BLaER1 treated with 17β-estradiol and CSF1 and Interleukin-3, amounts not matched to agents 10 nM and 100 nM (cell line): ENCODE data around the gene CLCN6.
A peak's percentile ranks its signal among the peaks of the same experiment; 100 is the strongest.

ENCODE experiments used
- H3K27ac ChIP-seq, 11 experiments: shearing (Covaris generic); formaldehyde crosslinking; 2 replicates each; pipeline ENCODE4 v1.8.1; 2022
- H3K27me3 ChIP-seq, 11 experiments: shearing (Covaris generic); formaldehyde crosslinking; 2 replicates each; pipeline ENCODE4 v1.8.1; 2022
- H3K36me3 ChIP-seq, 11 experiments: shearing (Covaris generic); formaldehyde crosslinking; 2 replicates each; pipeline ENCODE4 v1.8.1; 2022
- H3K4me1 ChIP-seq, 10 experiments: shearing (Covaris generic); formaldehyde crosslinking; 2 replicates each; pipeline ENCODE4 v1.8.1; 2022
- H3K4me2 ChIP-seq, 11 experiments: shearing (Covaris generic); formaldehyde crosslinking; 2 replicates each; pipeline ENCODE4 v1.8.1; 2022
- H3K4me3 ChIP-seq, 10 experiments: shearing (Covaris generic); formaldehyde crosslinking; 2 replicates each; pipeline ENCODE4 v1.8.1; 2022
- H3K9ac ChIP-seq, 11 experiments: shearing (Covaris generic); formaldehyde crosslinking; 2 replicates each; pipeline ENCODE4 v1.8.1; 2022
- H3K9me3 ChIP-seq, 11 experiments: shearing (Covaris generic); formaldehyde crosslinking; replicated peaks in 1 of 11; 2 replicates each; pipeline ENCODE4 v1.8.1; 2022
- H4K20me1 ChIP-seq, 11 experiments: shearing (Covaris generic); formaldehyde crosslinking; 2 replicates each; pipeline ENCODE4 v1.8.1; 2022
- Cebpa-rat ChIP-seq, 11 experiments: shearing (Covaris generic); IDR thresholded peaks; 2 replicates each; pipeline ENCODE4 v1.8.1; 2022

Gene CLCN6

DNA sequence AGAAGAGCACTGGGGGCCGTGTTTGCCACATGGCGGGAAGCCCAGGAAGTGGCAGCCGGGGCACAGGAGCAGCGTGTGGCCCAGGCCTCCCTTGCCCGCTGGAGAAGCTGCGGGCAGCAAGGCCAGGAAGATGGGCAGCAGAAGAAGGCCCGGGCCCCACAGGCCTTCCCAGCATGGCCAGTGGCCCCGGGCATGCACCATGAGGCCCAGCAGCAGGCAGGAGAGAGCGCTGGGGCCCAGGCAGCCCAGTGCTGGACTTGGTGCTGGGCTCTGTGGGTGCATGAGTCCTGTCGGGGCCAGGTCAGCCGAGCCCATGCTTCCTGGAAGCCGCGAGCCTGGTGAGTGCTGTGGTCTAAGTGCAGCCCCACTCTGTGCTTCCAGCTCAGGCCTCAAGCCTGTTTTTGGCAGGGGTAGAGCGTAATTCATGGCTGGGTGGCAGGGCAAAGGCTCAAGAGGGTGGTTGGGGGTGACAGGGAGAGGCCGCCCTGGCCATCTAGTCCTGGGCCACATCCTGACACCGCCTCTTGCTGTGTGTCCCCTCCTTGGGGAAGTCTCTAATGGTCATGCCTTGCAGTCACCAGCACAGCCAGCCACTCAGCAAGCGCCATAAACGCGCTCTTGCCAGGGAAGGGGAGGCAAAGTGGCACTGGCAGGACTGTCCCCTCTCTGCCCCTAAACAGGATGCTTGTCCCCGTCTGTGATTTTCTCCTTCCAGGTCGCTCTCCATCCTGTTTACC is 21.6 kb upstream of the CLCN6 start:
- H3K9me3 ChIP-seq: no peaks in the 10 kb centered on the region
- H3K4me1 ChIP-seq: peaks cover 38 to 62% (median 54%) of the 10 kb centered on the region in 10 experiments
- TF ChIP-seq Cebpa-rat (IDR thresholded peaks at IDR 0.05): no peak
- H4K20me1 ChIP-seq: no peaks in the 10 kb centered on the region
- no peaks in the 10 kb centered on the region for H3K27me3 ChIP-seq
- peak overlapping the region in 10 of 11 experiments; percentile 19 to 59 (median 42); a peak in 17 of 22 replicates for H3K27ac ChIP-seq
- H3K4me3 ChIP-seq: no peak overlapping the region
- peak overlapping the region; percentile 53 to 96 (median 68) for H3K4me2 ChIP-seq
- H3K9ac ChIP-seq: peak overlapping the region in 9 of 11 experiments; percentile 1 to 44 (median 33); a peak in 9 of 22 replicates
- peaks cover 0 to 10% (median 0%) of the 10 kb centered on the region in 11 experiments; a peak in 2 of 22 replicates for H3K36me3 ChIP-seq

DNA sequence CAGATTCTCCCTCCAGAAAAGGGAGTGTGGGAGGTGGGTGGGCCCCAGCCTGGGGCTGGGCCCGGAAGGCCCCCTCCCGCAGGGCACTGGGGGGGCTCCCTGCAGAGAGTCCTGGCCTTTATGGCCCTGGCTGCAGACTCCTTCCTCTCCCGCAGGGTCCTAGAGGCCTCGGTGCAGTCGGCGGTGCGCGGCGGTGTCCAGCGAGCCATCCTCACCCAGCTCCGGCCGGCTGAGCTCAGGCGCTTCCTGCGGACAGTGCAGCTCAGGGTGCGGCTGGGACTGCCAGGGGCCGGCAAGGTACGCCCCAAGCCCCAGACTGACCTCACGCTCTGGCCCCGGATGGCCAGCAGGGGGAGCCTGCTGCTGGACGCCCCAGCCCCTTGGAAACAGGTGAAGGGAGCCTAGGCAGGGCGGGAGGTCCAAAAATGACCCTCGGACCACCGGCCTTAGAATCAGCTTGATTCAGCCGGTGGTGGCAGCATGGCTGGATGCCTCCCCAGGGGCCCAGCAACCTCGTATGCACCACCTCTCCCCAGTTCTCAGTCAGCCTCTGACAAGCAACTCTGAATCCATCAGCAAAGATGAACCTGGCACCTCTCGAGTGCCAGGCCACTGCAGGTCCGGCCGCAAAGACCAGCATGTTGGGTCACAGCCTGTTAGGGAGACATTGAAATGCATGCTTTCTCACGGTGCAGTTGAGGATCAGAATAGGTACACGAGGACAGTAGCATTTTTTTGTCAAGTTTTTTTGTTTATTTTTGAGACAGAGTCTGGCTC is 20.8 kb upstream of the CLCN6 start:
- no peaks in the 10 kb centered on the region for H3K9me3 ChIP-seq
- peaks cover 46 to 69% (median 62%) of the 10 kb centered on the region in 10 experiments for H3K4me1 ChIP-seq
- no peak overlapping the region for H3K4me3 ChIP-seq
- peaks cover 0 to 15% (median 4%) of the 10 kb centered on the region in 11 experiments; a peak in 10 of 22 replicates for H3K36me3 ChIP-seq
- peak overlapping the region in 9 of 11 experiments; percentile 1 to 44 (median 33); a peak in 9 of 22 replicates for H3K9ac ChIP-seq
- H3K27ac ChIP-seq: peak overlapping the region in 10 of 11 experiments; percentile 19 to 59 (median 42); a peak in 17 of 22 replicates
- no peaks in the 10 kb centered on the region for H3K27me3 ChIP-seq
- no peaks in the 10 kb centered on the region for H4K20me1 ChIP-seq
- H3K4me2 ChIP-seq: peak overlapping the region; percentile 53 to 96 (median 68)
- no peak for TF ChIP-seq Cebpa-rat (IDR thresholded peaks at IDR 0.05)

DNA sequence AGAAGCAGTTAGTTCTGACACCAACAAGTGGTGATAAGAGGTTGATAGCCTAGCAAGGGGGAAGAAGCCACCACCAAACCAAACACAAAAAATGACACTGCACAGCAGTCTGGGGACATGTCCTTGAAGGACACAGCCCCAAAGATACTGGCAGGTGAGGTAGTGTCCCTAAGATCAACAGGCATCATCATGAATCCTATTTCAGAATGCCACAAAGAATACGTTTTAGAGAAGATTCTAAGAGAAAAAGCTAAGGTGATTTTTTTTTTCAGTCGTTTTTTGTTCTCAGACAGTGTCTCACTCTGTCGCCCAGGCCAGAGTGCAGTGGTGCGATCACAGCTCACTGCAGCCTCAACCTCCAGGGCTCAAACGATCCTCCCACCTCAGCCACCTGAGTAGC is 19.8 kb upstream of the CLCN6 start:
- Histone ChIP-seq H3K4me2 (peak overlapping the region; percentile 53 to 96 (median 72); a peak in 20 of 22 replicates), H3K9ac (peak overlapping the region in 2 of 11 experiments; percentile 5 to 17; a peak in 2 of 22 replicates), H3K27ac (peak overlapping the region in 5 of 11 experiments; percentile 24 to 42 (median 28); a peak in 6 of 22 replicates), H3K27me3 (no peaks in the 10 kb centered on the region), H3K9me3 (no peaks in the 10 kb centered on the region), H4K20me1 (no peaks in the 10 kb centered on the region), H3K4me1 (peaks cover 56 to 78% (median 71%) of the 10 kb centered on the region in 10 experiments), H3K4me3 (no peak overlapping the region), H3K36me3 (peaks cover 0 to 19% (median 6%) of the 10 kb centered on the region in 11 experiments; a peak in 10 of 22 replicates)
- no peak for TF ChIP-seq Cebpa-rat (IDR thresholded peaks at IDR 0.05)

DNA sequence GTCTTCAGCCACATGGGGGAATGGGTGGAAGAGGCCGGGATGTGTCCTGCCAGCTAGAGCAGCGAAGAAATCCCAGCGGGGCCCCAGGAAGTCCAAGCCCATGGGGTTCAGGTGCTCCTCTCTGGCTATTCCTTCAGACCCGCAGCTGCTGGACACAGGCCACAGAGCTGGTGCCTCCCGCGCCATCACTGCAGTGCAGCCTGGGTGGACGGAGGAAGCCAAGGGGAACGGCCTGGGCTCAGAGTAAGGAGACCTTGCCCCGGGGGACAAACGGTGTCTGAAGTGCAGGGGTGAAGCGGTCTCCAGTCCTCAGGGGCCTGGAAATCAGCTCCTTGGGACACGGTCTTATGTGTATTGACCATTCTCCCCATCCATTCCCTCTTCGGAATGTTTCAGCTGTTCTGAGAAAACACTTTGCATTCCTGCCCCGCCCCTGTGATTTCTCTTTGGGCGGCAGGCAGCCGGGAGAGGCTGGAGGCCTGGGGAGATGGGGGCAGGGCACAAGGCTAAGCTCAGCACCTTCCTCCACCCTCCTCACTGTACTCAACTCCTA is 18.7 kb upstream of the CLCN6 start:
- Histone ChIP-seq H3K4me2 (peak overlapping the region in 5 of 11 experiments; percentile 32 to 96 (median 81); a peak in 9 of 22 replicates), H3K27me3 (no peaks in the 10 kb centered on the region), H3K27ac (peak overlapping the region in 4 of 11 experiments; percentile 78 to 93 (median 88); a peak in 7 of 22 replicates), H3K4me1 (peaks cover 58 to 90% (median 80%) of the 10 kb centered on the region in 10 experiments), H3K4me3 (no peak overlapping the region), H3K36me3 (peaks cover 0 to 27% (median 7%) of the 10 kb centered on the region in 11 experiments; a peak in 12 of 22 replicates), H3K9ac (peak overlapping the region in 1 of 11 experiments; percentile 17; a peak in 2 of 22 replicates), H3K9me3 (no peaks in the 10 kb centered on the region), H4K20me1 (no peaks in the 10 kb centered on the region)
- no peak for TF ChIP-seq Cebpa-rat (IDR thresholded peaks at IDR 0.05)

DNA sequence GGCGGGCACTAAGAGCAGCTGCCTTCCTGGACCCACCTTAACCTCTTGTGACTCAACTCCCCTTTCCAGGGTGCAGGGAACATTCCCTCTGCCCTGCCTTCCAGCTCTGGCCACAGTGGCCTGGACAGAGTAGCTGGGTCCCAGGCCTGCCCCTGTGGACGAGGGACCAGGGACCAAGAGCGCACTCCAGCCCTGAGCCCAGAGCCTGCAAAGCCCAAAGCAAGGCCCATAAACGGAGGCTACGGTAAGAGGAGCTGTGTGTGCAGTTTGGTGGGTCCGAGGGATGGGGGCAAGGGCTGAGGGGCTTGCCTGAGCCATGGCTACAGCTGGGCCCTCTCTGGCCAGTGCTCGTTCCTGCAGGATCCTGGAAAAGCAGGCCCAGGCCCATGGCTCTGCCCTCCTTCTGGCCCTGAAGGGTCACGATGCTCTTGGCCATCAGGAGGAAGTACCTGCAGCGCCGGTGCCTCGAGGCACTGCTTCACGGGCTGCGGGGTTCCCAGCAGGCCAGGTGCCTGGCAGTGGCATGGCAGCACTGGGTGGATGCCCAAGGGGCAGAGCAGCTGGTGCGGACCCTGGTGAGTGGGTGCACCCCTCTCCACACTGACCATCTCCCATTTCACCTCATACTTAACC is 18.1 kb upstream of the CLCN6 start:
- Histone ChIP-seq H3K27me3 (no peaks in the 10 kb centered on the region), H3K9ac (peak overlapping the region in 3 of 11 experiments; percentile 3 to 76 (median 68); a peak in 1 of 22 replicates), H3K4me2 (peak overlapping the region in 5 of 11 experiments; percentile 12 to 96 (median 81); a peak in 8 of 22 replicates), H3K27ac (peak overlapping the region in 5 of 11 experiments; percentile 4 to 93 (median 84); a peak in 9 of 22 replicates), H3K9me3 (no peaks in the 10 kb centered on the region), H3K4me3 (no peak overlapping the region), H4K20me1 (no peaks in the 10 kb centered on the region), H3K4me1 (peaks cover 58 to 96% (median 82%) of the 10 kb centered on the region in 10 experiments), H3K36me3 (peaks cover 0 to 33% (median 13%) of the 10 kb centered on the region in 11 experiments; a peak in 13 of 22 replicates)
- TF ChIP-seq Cebpa-rat (IDR thresholded peaks at IDR 0.05): no peak

DNA sequence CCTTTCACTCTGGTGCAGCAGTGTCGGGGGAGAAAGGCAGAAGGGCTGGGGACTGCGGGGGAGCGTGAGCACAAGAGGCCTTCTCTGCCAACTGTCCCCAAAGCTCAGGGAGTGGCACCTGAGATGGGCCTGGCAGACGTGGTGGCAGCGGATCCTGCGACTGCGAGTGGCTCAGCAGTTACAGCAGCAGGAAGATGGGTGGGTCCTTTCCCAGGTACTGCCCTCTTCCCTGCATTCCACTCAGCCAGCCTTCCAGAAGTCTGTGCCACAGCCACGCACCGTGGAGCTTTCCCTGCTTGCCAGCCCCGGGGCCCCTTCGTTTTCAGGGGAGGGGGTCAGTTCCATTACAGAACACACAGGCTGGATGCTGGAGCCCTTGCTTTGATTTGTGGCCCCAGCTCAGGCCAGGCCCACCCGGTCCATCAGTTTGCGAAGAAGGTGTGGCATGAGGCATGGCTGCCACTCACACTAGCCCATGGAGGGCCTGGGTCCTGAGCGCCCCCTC is 17.4 kb upstream of the CLCN6 start:
- peak overlapping the region in 7 of 11 experiments; percentile 81 to 96 (median 90); a peak in 12 of 22 replicates for H3K4me2 ChIP-seq
- no peaks in the 10 kb centered on the region; a peak in 1 of 22 replicates for H4K20me1 ChIP-seq
- peak overlapping the region; percentile 19 to 95 (median 78); a peak in 18 of 22 replicates for H3K27ac ChIP-seq
- H3K36me3 ChIP-seq: peaks cover 3 to 40% (median 15%) of the 10 kb centered on the region in 11 experiments; a peak in 18 of 22 replicates
- no peak overlapping the region for H3K4me3 ChIP-seq
- H3K9me3 ChIP-seq: no peaks in the 10 kb centered on the region
- peak overlapping the region in 9 of 11 experiments; percentile 12 to 77 (median 68); a peak in 13 of 22 replicates for H3K9ac ChIP-seq
- no peaks in the 10 kb centered on the region for H3K27me3 ChIP-seq
- peaks cover 58 to 93% (median 82%) of the 10 kb centered on the region in 10 experiments for H3K4me1 ChIP-seq
- TF ChIP-seq Cebpa-rat (IDR thresholded peaks at IDR 0.05): no peak

DNA sequence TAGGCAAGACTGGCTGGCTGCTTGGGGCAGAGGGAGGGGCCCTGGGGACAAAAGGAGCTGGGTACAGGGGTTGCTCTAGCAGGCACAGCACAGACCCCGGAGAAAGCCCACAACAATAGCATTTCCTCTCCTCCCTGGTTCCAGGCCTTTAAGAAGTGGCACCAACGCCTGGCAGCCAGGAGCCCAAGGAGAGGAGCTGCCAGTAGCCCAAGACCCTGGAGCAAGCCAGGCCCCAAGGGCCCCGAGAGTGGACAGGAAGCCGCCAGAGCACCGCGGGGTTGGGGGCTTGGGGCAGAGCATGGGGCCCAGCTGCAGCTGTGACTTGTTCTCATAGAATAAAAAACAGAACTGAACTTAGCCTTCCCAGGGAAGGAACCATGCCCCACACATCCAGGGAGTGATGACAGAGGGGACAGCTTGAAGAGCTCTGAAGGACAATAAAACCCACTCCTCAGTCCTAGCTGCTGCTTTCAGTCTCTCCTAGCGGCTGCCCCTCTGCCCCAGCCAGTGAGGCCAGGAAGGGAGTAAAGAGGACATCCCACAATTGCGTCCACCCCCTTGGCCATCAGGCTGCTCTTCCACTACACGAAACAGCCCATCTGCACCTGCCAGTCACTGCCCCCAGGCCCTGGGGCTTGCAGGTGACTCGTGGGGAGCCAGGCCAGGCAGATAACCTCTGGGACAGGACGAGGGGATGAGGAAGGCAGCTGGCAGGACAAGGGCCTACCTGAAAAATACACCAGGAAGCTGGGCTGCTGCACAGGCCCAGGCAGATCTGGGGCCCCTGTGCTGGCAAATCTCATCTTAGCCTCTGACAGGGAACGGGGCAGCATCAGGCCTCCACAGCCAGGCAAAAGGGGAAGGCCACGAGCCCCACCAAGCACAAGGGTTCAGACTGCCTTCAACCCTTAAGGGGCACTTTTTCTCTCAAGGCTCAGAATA is 16.6 kb upstream of the CLCN6 start:
- no peak for TF ChIP-seq Cebpa-rat (IDR thresholded peaks at IDR 0.05)
- H3K27ac ChIP-seq: peak overlapping the region; percentile 19 to 95 (median 78); a peak in 21 of 22 replicates
- peaks cover 53 to 89% (median 77%) of the 10 kb centered on the region in 10 experiments for H3K4me1 ChIP-seq

More for the DNA sequence above, 16.6 kb upstream of the CLCN6 start:
- peaks cover 11 to 48% (median 23%) of the 10 kb centered on the region in 11 experiments; a peak in 20 of 22 replicates for H3K36me3 ChIP-seq
- no peaks in the 10 kb centered on the region for H3K9me3 ChIP-seq
- H3K4me2 ChIP-seq: peak overlapping the region in 10 of 11 experiments; percentile 1 to 96 (median 83); a peak in 17 of 22 replicates
- H4K20me1 ChIP-seq: no peaks in the 10 kb centered on the region; a peak in 1 of 22 replicates
- peak overlapping the region; percentile 5 to 77 (median 56); a peak in 17 of 22 replicates for H3K9ac ChIP-seq
- peak overlapping the region in 1 of 10 experiments; percentile 48; a peak in 3 of 20 replicates for H3K4me3 ChIP-seq
- H3K27me3 ChIP-seq: no peaks in the 10 kb centered on the region
